ENCODE data around the gene SPOCK1.

DNA sequence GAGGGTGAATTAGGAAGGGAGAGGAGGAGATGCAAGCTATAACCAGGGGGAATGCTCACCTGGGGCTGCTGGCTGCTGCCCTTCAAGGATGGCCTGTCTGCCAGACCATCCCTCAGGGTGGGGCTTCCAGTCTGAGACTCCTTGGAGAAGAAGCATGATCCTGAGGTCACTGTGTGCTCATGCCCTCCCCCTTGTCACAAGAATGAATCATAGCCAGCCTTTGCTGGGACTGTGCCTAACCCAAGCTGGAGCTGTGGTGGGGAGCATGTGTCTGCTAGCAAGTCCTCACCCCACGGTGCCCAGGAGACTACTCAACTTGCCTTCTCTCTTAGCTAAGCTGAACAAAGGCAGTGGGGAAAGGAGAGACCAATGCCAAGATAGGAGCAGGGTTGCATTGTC lies 463.6 kb downstream of the SPOCK1 start:
- TF ChIP-seq, protein P1, sequence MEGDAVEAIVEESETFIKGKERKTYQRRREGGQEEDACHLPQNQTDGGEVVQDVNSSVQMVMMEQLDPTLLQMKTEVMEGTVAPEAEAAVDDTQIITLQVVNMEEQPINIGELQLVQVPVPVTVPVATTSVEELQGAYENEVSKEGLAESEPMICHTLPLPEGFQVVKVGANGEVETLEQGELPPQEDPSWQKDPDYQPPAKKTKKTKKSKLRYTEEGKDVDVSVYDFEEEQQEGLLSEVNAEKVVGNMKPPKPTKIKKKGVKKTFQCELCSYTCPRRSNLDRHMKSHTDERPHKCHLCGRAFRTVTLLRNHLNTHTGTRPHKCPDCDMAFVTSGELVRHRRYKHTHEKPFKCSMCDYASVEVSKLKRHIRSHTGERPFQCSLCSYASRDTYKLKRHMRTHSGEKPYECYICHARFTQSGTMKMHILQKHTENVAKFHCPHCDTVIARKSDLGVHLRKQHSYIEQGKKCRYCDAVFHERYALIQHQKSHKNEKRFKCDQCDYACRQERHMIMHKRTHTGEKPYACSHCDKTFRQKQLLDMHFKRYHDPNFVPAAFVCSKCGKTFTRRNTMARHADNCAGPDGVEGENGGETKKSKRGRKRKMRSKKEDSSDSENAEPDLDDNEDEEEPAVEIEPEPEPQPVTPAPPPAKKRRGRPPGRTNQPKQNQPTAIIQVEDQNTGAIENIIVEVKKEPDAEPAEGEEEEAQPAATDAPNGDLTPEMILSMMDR (conservative IDR thresholded peaks at IDR 0.05 in 1 of 2, IDR thresholded peaks at IDR 0.05 in 1 of 2; ENCODE audit: extremely low read depth in 1 of 2, insufficient read depth in 1 of 2, low read depth in 1 of 2, low read length in 2 of 2), result no peak
- TF ChIP-seq EZH2 (IDR thresholded peaks at IDR 0.05; ENCODE audit: borderline replicate concordance, low read length), result no peak
